SK-N-SH (cell line): Measurements from ENCODE around the gene SEC14L5. TPM values are rescaled to one million over a fixed set of nuclear protein-coding genes. Genes with fewer than 3 reads are reported as not detected.

Experiments
- CTCF ChIA-PET: fragments of 300-600, 350-600 bp; formaldehyde crosslinking; extraction: SDS; loops from one replicate; lab custom pipeline; 2021; lab: Yijun Ruan, JAX
- POLR2A ChIA-PET: fragments of 350-600 bp; sonication (Branson Sonifier 250); formaldehyde crosslinking; extraction: SDS; loops from one replicate; lab custom pipeline; 2020; ENCODE audit warnings: antibody characterized with exemption, inconsistent platforms; lab: Yijun Ruan, JAX
- DNase-seq: peaks from one replicate; pipeline ENCODE4 v3.0.0; 2012
- H2AFZ ChIP-seq: fragments of 200-600 bp; sonication (generic); 2 replicates; pipeline ENCODE4 v1.8.1; 2016; ENCODE audit warnings: antibody characterized with exemption, mild to moderate bottlenecking, low read depth
- H3F3A ChIP-seq: fragments of 200-600 bp; sonication (generic); replicated peaks from 2 replicates; pipeline ENCODE3; 2016; ENCODE audit warnings: antibody characterized with exemption, mild to moderate bottlenecking; ENCODE audit not compliant: insufficient read depth
- H3K27ac ChIP-seq, 2 experiments: fragments of 200-500 bp in 1 of 2; fragments of 200-600 bp in 1 of 2; sonication (Bioruptor generic) in 1 of 2; sonication (generic), shearing (Covaris generic) in 1 of 2; 2 replicates each; pipeline versions ENCODE4 v1.5.1 to v1.6.1; 2014 to 2016; ENCODE audit warnings: low read depth in 2 of 2, inconsistent platforms in 1 of 2, low read length in 1 of 2, mild to moderate bottlenecking in 1 of 2, mixed read lengths in 1 of 2
- H3K27me3 ChIP-seq: fragments of 200-600 bp; sonication (generic), shearing (Covaris generic); 2 replicates; pipeline ENCODE4 v1.6.1; 2016; ENCODE audit warnings: mixed run types; ENCODE audit not compliant: insufficient read depth
- H3K36me3 ChIP-seq, 2 experiments: fragments of 200-500 bp in 1 of 2; fragments of 200-600 bp in 1 of 2; sonication (Bioruptor generic) in 1 of 2; sonication (generic) in 1 of 2; replicated peaks in 1 of 2; 2 replicates each; pipeline versions ENCODE3 to v1.5.1; 2014 to 2016; ENCODE audit warnings: low read length in 1 of 2, mild to moderate bottlenecking in 1 of 2; ENCODE audit not compliant: insufficient read depth in 2 of 2, control insufficient read depth in 1 of 2
- H3K4me1 ChIP-seq, 2 experiments: fragments of 200-500 bp in 1 of 2; fragments of 200-600 bp in 1 of 2; sonication (Bioruptor generic) in 1 of 2; sonication (generic), shearing (Covaris generic) in 1 of 2; 2 replicates each; pipeline versions ENCODE4 v1.5.1 to v1.6.1; 2014 to 2016; ENCODE audit warnings: low read depth in 1 of 2, low read length in 1 of 2, mixed run types in 1 of 2; ENCODE audit not compliant: insufficient read depth in 2 of 2, control insufficient read depth in 1 of 2
- H3K4me2 ChIP-seq: fragments of 200-600 bp; sonication (generic), shearing (Covaris generic); 2 replicates; pipeline ENCODE4 v1.6.1; 2017; ENCODE audit warnings: mixed run types
- H3K4me3 ChIP-seq, 2 experiments: fragments of 200-500 bp in 1 of 2; fragments of 200-600 bp in 1 of 2; sonication (Bioruptor generic) in 1 of 2; sonication (generic), shearing (Covaris generic) in 1 of 2; 2 replicates each; pipeline versions ENCODE4 v1.5.1 to v1.8.1; 2014 to 2016; ENCODE audit warnings: low read depth in 2 of 2, inconsistent platforms in 1 of 2, low read length in 1 of 2, mild to moderate bottlenecking in 1 of 2, mixed read lengths in 1 of 2, moderate library complexity in 1 of 2
- H3K79me2 ChIP-seq: fragments of 200-600 bp; sonication (generic); 2 replicates; pipeline ENCODE4 v1.8.1; 2017; ENCODE audit warnings: mild to moderate bottlenecking; ENCODE audit not compliant: insufficient read depth
- H3K9ac ChIP-seq: fragments of 200-600 bp; sonication (generic); 2 replicates; pipeline ENCODE4 v1.6.1; 2017; ENCODE audit warnings: mixed run types
- H3K9me2 ChIP-seq: fragments of 200-600 bp; sonication (generic); 2 replicates; pipeline ENCODE4 v1.6.1; 2017; ENCODE audit warnings: mixed run types
- H3K9me3 ChIP-seq: fragments of 200-600 bp; sonication (generic); 2 replicates; pipeline ENCODE4 v1.6.1; 2017; ENCODE audit warnings: mixed run types, mild to moderate bottlenecking, moderate library complexity
- H4K20me1 ChIP-seq: fragments of 200-600 bp; sonication (generic); 2 replicates; pipeline ENCODE4 v1.6.1; 2017; ENCODE audit warnings: mild to moderate bottlenecking, mixed run types; ENCODE audit not compliant: insufficient read depth
- EP300 ChIP-seq, 2 experiments: IDR thresholded peaks; 2 replicates each; pipeline versions ENCODE4 v1.4.0 to v1.6.1; 2012; ENCODE audit warnings: borderline replicate concordance in 1 of 2, low read depth in 1 of 2, low read length in 1 of 2
- EZH2phosphoT487 ChIP-seq: fragments of 200-600 bp; sonication (generic); IDR thresholded peaks from 2 replicates; pipeline ENCODE4 v1.6.1; 2017; ENCODE audit warnings: low read depth, mixed run types, mild to moderate bottlenecking, antibody characterized with exemption, moderate library complexity, borderline replicate concordance
- FOSL2 ChIP-seq: IDR thresholded peaks from 2 replicates; pipeline ENCODE4 v1.4.0; 2012; ENCODE audit warnings: low read depth, mild to moderate bottlenecking, moderate library complexity, borderline replicate concordance
- FOXJ3 ChIP-seq: sonication (generic); formaldehyde crosslinking; IDR thresholded peaks from 2 replicates; pipeline ENCODE4 v1.5.1; 2020; ENCODE audit warnings: mild to moderate bottlenecking, missing genetic modification reagents
- FOXM1 ChIP-seq: IDR thresholded peaks from 2 replicates; pipeline ENCODE4 v1.4.0; 2012; ENCODE audit warnings: low read depth, mild to moderate bottlenecking
- GABPA ChIP-seq: IDR thresholded peaks from 2 replicates; pipeline ENCODE4 v1.4.0; 2012; ENCODE audit warnings: low read depth, mild to moderate bottlenecking
- JUND ChIP-seq: IDR thresholded peaks from 2 replicates; pipeline ENCODE4 v1.4.0; 2012
- MEF2A ChIP-seq: IDR thresholded peaks from 2 replicates; pipeline ENCODE4 v1.4.0; 2012; ENCODE audit warnings: low read depth, borderline replicate concordance
- MXI1 ChIP-seq: IDR thresholded peaks from 2 replicates; pipeline ENCODE4 v1.6.1; 2012; ENCODE audit warnings: mild to moderate bottlenecking, low read depth, low read length, improper control_type of control experiment
- NFIC ChIP-seq: IDR thresholded peaks from 2 replicates; pipeline ENCODE4 v1.4.0; 2012; ENCODE audit warnings: borderline replicate concordance
- NRF1 ChIP-seq: IDR thresholded peaks from 2 replicates; pipeline ENCODE4 v1.6.1; 2012; ENCODE audit warnings: low read depth, mild to moderate bottlenecking, low read length
- PBX3 ChIP-seq: IDR thresholded peaks from 2 replicates; pipeline ENCODE4; 2012
- POLR2AphosphoS5 ChIP-seq: IDR thresholded peaks from 2 replicates; pipeline ENCODE4 v1.6.1; 2012; ENCODE audit warnings: low read depth, low read length
- RAD21 ChIP-seq: IDR thresholded peaks from 2 replicates; pipeline ENCODE4 v1.6.1; 2012; ENCODE audit warnings: mild to moderate bottlenecking, low read length
- RCOR1 ChIP-seq: fragments of 150-350 bp; IDR thresholded peaks from 2 replicates; pipeline ENCODE4 v1.6.1; 2017; ENCODE audit warnings: antibody characterized with exemption, low read length
- REST ChIP-seq: IDR thresholded peaks from 2 replicates; pipeline ENCODE4 v1.6.1; 2012; ENCODE audit warnings: mild to moderate bottlenecking, low read depth, low read length, moderate library complexity
- RFX5 ChIP-seq: IDR thresholded peaks from 2 replicates; pipeline ENCODE4 v1.6.1; 2012; ENCODE audit warnings: mild to moderate bottlenecking, improper control_type of control experiment, low read length
- TCF12 ChIP-seq: IDR thresholded peaks from 2 replicates; pipeline ENCODE4 v1.4.0; 2012
- TEAD4 ChIP-seq: IDR thresholded peaks from 2 replicates; pipeline ENCODE4 v1.4.0; 2012; ENCODE audit warnings: mild to moderate bottlenecking, borderline replicate concordance; ENCODE audit not compliant: insufficient read depth
- WGBS: methylation state at CpG from one replicate; pipeline ENCODE4 v1.1.6; 2017; ENCODE audit warnings: low lambda C conversion rate; 5-methylcytosine and 5-hydroxymethylcytosine counted together
- polyA plus RNA-seq, 3 experiments: library from polyadenylated mRNA; depleted of rRNA; stranded (reverse); fragments of >200 nt; gene quantifications; 2 replicates each; pipeline ENCODE4 v1.2.3, GENCODE V29; 2012
- TF ChIP-seq, protein P1 (sequence below): fragments of 150-350 bp; IDR thresholded peaks from 2 replicates; pipeline ENCODE4 v1.6.1; 2016; ENCODE audit warnings: mild to moderate bottlenecking, low read depth, low read length

The SEC14L5 gene
- polyA plus RNA-seq, 1 of the 3 experiments (the other 2 are of a cell fraction), result 0.08 TPM

DNA sequence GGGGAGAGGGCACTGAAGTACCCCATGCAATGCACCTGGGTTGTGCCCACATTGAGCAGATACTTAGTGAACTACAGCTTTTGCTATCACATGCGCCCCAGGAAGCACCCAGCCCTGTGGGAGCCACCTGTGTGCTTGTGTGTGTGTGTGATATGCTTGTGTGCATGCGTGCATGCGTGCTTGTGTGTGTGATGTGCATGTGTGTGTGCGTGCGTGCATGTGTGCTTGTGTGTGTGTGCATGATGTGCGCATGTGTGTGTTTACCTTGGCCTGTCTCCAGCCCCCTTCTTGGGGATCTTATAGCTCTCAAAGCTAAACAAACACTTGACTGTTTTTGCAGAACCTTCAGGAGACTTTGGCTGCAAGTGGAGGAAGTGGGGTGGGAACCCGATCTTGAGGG lies 106.8 kb downstream of the SEC14L5 start (continued):
- TF ChIP-seq RFX5 (no peak), PBX3 (no peak), MEF2A (no peak), RCOR1 (no peak), FOXJ3 (CRISPR knock-in tag) (no peak), NRF1 (no peak), RAD21 (no peak), TEAD4 (no peak), REST (no peak)
- TF ChIP-seq, protein P1, sequence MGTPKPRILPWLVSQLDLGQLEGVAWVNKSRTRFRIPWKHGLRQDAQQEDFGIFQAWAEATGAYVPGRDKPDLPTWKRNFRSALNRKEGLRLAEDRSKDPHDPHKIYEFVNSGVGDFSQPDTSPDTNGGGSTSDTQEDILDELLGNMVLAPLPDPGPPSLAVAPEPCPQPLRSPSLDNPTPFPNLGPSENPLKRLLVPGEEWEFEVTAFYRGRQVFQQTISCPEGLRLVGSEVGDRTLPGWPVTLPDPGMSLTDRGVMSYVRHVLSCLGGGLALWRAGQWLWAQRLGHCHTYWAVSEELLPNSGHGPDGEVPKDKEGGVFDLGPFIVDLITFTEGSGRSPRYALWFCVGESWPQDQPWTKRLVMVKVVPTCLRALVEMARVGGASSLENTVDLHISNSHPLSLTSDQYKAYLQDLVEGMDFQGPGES, result no peak
- TF ChIP-seq, all 33 proteins: peak for 0

- no peak overlapping the region for H2AFZ ChIP-seq
- no peak for TF ChIP-seq FOXM1
- no peak for TF ChIP-seq MXI1
- no peak for TF ChIP-seq FOXJ3 (CRISPR knock-in tag)
- TF ChIP-seq FOSL2, result no peak
- no peak for TF ChIP-seq NFIC
- no peak for TF ChIP-seq REST
- TF ChIP-seq RAD21, result no peak
- TF ChIP-seq TCF12, result no peak
- no peak for TF ChIP-seq PBX3
- no peak for TF ChIP-seq EZH2phosphoT487
- no peak for TF ChIP-seq JUND
- TF ChIP-seq POLR2AphosphoS5, result no peak
- no peak for TF ChIP-seq EP300 (IDR thresholded peaks at IDR 0.05; ENCODE audit: borderline replicate concordance in 1 of 2, low read depth in 1 of 2, low read length in 1 of 2)
- TF ChIP-seq GABPA, result no peak
- no peaks in the 10 kb centered on the region for H3F3A ChIP-seq
- no peak overlapping the region for H3K4me3 ChIP-seq
- peaks cover 38% of the 10 kb centered on the region for H3K27me3 ChIP-seq
- 43% methylated on average over 6 of the region's 8 CpGs for WGBS
- H3K9ac ChIP-seq, result no peak overlapping the region
- DNase-seq, result no peak
- no peaks in the 10 kb centered on the region for H3K79me2 ChIP-seq
- no peaks in the 10 kb centered on the region for H3K36me3 ChIP-seq
- H3K4me1 ChIP-seq, result no peaks in the 10 kb centered on the region
- ChIA-PET CTCF (interaction anchor here (1.7 kb wide), 1 partner anchor 9 kb away, joined by 5 read pairs; no protein-coding TSS in a partner anchor), POLR2A (no interaction called here)
- H3K27ac ChIP-seq, result no peak overlapping the region
- no peaks in the 10 kb centered on the region for H3K9me2 ChIP-seq
- no peaks in the 10 kb centered on the region for H3K9me3 ChIP-seq
- no peaks in the 10 kb centered on the region for H4K20me1 ChIP-seq
- no peak overlapping the region for H3K4me2 ChIP-seq
Observed at GRCh38 chr16:5065326-5065725, 107.2 kb downstream of the SEC14L5 start.
